Measurements from ENCODE around the gene RIPOR2.

DNA sequence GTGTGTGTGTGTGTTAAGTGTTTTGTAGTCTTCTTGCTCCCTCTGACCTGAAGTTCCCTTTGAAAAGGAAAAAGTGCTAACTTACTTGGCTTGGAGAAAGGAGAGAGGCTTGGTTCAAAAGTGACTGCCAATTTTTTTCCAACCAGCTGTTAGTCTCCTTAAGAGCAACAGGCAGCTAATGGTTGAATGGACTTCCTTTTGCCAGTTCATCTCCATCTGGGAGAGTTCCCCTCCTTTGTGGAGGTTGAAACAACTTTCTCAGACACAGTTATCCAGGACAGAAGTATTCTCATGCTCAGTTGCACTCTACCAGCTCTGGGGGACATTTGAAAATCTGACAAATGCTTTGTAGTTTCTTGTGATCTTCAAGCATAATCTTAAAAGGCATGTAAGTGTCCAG, 4.5 kb downstream of the RIPOR2 start:
- TF ChIP-seq GATA3 (IDR thresholded peaks at IDR 0.05; ENCODE audit: low read depth, low read length) (no peak), GATA2 (IDR thresholded peaks at IDR 0.05; ENCODE audit: low read depth, low read length) (no peak)

Data from SH-SY5Y (cell line).